SK-N-SH treated with all-trans-retinoic acid at 6 μM for 48 hours (cell line): ENCODE measurements around the gene MRPS33.
"Not testable (repeated sequence)": the region's sequence is repeated elsewhere in the genome, so short reads cannot be mapped to it uniquely, and the experiment has no call there.

Source experiments
- ATAC-seq: fragments of 200-7000 bp; cut with Tn5 transposase; 3 replicates; pipeline ENCODE4 v1.9.1; 2020; ENCODE audit warnings: mild to moderate bottlenecking, moderate library complexity
- ARNTL ChIP-seq: fragments of 450-650 bp; formaldehyde crosslinking; IDR thresholded peaks from 2 replicates; pipeline ENCODE4 v1.5.0; 2020; ENCODE audit warnings: low read depth, mild to moderate bottlenecking, moderate library complexity, borderline replicate concordance
- CSDC2 ChIP-seq: fragments of 250-450 bp; sonication (Bioruptor Pico); IDR thresholded peaks from 2 replicates; pipeline ENCODE4 v1.5.0; 2020; ENCODE audit warnings: mild to moderate bottlenecking, moderate library complexity
- ESRRG ChIP-seq: fragments of 250-450 bp; sonication (Bioruptor Pico); IDR thresholded peaks from 2 replicates; pipeline ENCODE4 v1.6.1; 2021; ENCODE audit warnings: mild to moderate bottlenecking
- GLIS3 ChIP-seq: fragments of 250-450 bp; sonication (Bioruptor Pico); IDR thresholded peaks from 2 replicates; pipeline ENCODE4 v1.5.0; 2020; ENCODE audit warnings: mild to moderate bottlenecking, moderate library complexity
- ISL1 ChIP-seq: fragments of 250-450 bp; sonication (Bioruptor Pico); IDR thresholded peaks from 2 replicates; pipeline ENCODE4 v2.1.2; 2022; ENCODE audit warnings: mild to moderate bottlenecking, moderate library complexity
- OSR1 ChIP-seq: fragments of 250-450 bp; sonication (Bioruptor Pico); IDR thresholded peaks from 2 replicates; pipeline ENCODE4 v1.8.0; 2022; ENCODE audit warnings: moderate library complexity, mild to moderate bottlenecking, inconsistent platforms
- PPARA ChIP-seq: fragments of 250-450 bp; sonication (Bioruptor Pico); IDR thresholded peaks from 2 replicates; pipeline ENCODE4 v1.5.0; 2020; ENCODE audit warnings: mild to moderate bottlenecking, borderline replicate concordance
- RARB ChIP-seq: fragments of 250-450 bp; sonication (Bioruptor Pico); IDR thresholded peaks from 2 replicates; pipeline ENCODE4 v1.8.0; 2021; ENCODE audit warnings: mild to moderate bottlenecking, moderate library complexity
- SNAI2 ChIP-seq: fragments of 250-450 bp; sonication (Bioruptor Pico); IDR thresholded peaks from 2 replicates; pipeline ENCODE4 v1.5.0; 2020; ENCODE audit warnings: mild to moderate bottlenecking, moderate library complexity
- TCF4 ChIP-seq: fragments of 250-450 bp; sonication (Bioruptor Pico); IDR thresholded peaks from 2 replicates; pipeline ENCODE4 v1.8.0; 2021; ENCODE audit warnings: mild to moderate bottlenecking, moderate library complexity, borderline replicate concordance
- TOX ChIP-seq: fragments of 250-450 bp; sonication (Bioruptor Pico); IDR thresholded peaks from 2 replicates; pipeline ENCODE4 v1.8.0; 2021; ENCODE audit warnings: mild to moderate bottlenecking, moderate library complexity, borderline replicate concordance
- ZC3H10 ChIP-seq: fragments of 250-450 bp; sonication (Bioruptor Pico); IDR thresholded peaks from 2 replicates; pipeline ENCODE4 v1.5.1; 2021; ENCODE audit warnings: mild to moderate bottlenecking, moderate library complexity
- ZFP3 ChIP-seq: fragments of 250-450 bp; sonication (Bioruptor Pico); IDR thresholded peaks from 2 replicates; pipeline ENCODE4 v1.5.0; 2020; ENCODE audit warnings: mild to moderate bottlenecking, moderate library complexity
- ZFP30 ChIP-seq: fragments of 450-650 bp; formaldehyde crosslinking; IDR thresholded peaks from 2 replicates; pipeline ENCODE4 v1.5.0; 2022; ENCODE audit warnings: mild to moderate bottlenecking, moderate library complexity
- ZNF565 ChIP-seq: fragments of 450-650 bp; formaldehyde crosslinking; conservative IDR thresholded peaks from 2 replicates; pipeline ENCODE4 v1.5.0; 2020; ENCODE audit warnings: low read depth, mild to moderate bottlenecking, moderate library complexity
- ZNF70 ChIP-seq: fragments of 450-650 bp; formaldehyde crosslinking; IDR thresholded peaks from 2 replicates; pipeline ENCODE4 v1.5.0; 2020; ENCODE audit warnings: mild to moderate bottlenecking, moderate library complexity
- ZNF8 ChIP-seq: fragments of 450-650 bp; formaldehyde crosslinking; IDR thresholded peaks from 2 replicates; pipeline ENCODE4 v1.5.0; 2020; ENCODE audit warnings: mild to moderate bottlenecking, moderate library complexity
- TF ChIP-seq, protein P1 (sequence below): fragments of 250-450 bp; sonication (Bioruptor Pico); IDR thresholded peaks from 2 replicates; pipeline ENCODE4 v1.5.1; 2020; ENCODE audit warnings: low read depth, mild to moderate bottlenecking, moderate library complexity
- TF ChIP-seq, protein P2 (sequence below): fragments of 250-450 bp; sonication (Bioruptor Pico); IDR thresholded peaks from 2 replicates; pipeline ENCODE4 v1.8.0; 2020; ENCODE audit warnings: mild to moderate bottlenecking, moderate library complexity, borderline replicate concordance
- TF ChIP-seq, protein P3 (sequence below): fragments of 250-450 bp; sonication (Bioruptor Pico); IDR thresholded peaks from 2 replicates; pipeline ENCODE4 v1.5.1; 2021; ENCODE audit warnings: mild to moderate bottlenecking, moderate library complexity
- TF ChIP-seq, protein P4 (sequence below): fragments of 250-450 bp; sonication (Bioruptor Pico); IDR thresholded peaks from 2 replicates; pipeline ENCODE4 v1.5.0; 2020; ENCODE audit warnings: mild to moderate bottlenecking, moderate library complexity
- TF ChIP-seq, protein P5 (sequence below): fragments of 250-450 bp; sonication (Bioruptor Pico); IDR thresholded peaks from 2 replicates; pipeline ENCODE4 v1.8.0; 2021; ENCODE audit warnings: low read depth, mild to moderate bottlenecking, moderate library complexity, borderline replicate concordance

Gene MRPS33

DNA sequence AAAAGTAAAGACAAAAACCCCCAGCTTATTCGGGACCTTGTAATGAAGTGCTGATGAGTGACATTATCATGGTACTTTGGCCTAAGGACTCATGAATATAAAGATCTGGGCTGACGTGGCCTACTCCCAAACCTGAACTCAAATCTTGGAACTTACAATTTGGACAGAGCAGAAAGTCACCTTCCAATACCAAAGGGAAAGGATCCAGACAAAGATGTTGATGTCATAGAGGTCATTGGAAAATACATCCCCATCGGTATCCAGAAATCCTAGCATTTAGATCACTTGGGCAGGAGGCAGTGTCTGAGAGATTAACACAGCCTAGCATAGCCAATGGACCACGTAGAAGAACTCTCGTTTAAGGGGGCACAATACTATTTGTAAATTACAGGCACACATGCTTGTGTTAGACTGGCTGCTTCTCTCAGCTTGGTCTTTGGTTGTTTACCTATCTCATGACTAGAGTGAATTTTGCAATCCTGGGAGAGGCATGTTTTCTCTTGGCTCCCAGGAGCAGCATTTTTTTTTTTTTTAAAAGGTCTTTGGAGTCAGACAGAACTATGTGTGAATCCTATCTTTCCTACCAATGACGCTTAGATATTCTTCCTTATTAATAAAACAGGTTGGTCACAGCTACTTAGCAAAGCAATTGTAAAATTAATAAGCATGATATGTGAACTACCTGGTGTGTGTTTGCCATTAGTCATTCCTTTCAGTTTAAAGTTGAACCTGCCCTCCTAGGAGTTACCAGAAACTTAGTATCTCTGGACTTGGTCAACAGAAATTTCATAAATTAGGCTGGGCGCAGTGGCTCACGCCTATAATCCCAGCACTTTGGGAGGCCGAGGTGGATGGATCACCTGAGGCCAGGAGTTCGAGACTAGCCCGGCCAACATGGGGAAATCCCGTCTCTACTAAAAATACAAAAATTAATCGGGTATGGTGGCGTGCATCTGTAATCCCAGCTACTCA, 27.8 kb upstream of the MRPS33 start:
- TF ChIP-seq, protein P1, sequence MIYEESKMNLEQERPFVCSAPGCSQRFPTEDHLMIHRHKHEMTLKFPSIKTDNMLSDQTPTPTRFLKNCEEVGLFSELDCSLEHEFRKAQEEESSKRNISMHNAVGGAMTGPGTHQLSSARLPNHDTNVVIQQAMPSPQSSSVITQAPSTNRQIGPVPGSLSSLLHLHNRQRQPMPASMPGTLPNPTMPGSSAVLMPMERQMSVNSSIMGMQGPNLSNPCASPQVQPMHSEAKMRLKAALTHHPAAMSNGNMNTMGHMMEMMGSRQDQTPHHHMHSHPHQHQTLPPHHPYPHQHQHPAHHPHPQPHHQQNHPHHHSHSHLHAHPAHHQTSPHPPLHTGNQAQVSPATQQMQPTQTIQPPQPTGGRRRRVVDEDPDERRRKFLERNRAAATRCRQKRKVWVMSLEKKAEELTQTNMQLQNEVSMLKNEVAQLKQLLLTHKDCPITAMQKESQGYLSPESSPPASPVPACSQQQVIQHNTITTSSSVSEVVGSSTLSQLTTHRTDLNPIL (CRISPR knock-in tag), result no peak
- TF ChIP-seq ISL1 (CRISPR knock-in tag), result no peak
- TF ChIP-seq, protein P2, sequence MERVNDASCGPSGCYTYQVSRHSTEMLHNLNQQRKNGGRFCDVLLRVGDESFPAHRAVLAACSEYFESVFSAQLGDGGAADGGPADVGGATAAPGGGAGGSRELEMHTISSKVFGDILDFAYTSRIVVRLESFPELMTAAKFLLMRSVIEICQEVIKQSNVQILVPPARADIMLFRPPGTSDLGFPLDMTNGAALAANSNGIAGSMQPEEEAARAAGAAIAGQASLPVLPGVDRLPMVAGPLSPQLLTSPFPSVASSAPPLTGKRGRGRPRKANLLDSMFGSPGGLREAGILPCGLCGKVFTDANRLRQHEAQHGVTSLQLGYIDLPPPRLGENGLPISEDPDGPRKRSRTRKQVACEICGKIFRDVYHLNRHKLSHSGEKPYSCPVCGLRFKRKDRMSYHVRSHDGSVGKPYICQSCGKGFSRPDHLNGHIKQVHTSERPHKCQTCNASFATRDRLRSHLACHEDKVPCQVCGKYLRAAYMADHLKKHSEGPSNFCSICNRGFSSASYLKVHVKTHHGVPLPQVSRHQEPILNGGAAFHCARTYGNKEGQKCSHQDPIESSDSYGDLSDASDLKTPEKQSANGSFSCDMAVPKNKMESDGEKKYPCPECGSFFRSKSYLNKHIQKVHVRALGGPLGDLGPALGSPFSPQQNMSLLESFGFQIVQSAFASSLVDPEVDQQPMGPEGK, result no peak
- no peak for TF ChIP-seq ESRRG (CRISPR knock-in tag)
- no peak for TF ChIP-seq ZFP3 (CRISPR knock-in tag)
- TF ChIP-seq GLIS3 (CRISPR knock-in tag), result no peak
- TF ChIP-seq ZNF565 (CRISPR knock-in tag), result no peak
- TF ChIP-seq, protein P3, sequence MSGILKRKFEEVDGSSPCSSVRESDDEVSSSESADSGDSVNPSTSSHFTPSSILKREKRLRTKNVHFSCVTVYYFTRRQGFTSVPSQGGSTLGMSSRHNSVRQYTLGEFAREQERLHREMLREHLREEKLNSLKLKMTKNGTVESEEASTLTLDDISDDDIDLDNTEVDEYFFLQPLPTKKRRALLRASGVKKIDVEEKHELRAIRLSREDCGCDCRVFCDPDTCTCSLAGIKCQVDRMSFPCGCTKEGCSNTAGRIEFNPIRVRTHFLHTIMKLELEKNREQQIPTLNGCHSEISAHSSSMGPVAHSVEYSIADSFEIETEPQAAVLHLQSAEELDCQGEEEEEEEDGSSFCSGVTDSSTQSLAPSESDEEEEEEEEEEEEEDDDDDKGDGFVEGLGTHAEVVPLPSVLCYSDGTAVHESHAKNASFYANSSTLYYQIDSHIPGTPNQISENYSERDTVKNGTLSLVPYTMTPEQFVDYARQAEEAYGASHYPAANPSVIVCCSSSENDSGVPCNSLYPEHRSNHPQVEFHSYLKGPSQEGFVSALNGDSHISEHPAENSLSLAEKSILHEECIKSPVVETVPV (CRISPR knock-in tag), result no peak
- TF ChIP-seq ZNF70, result no peak
- TF ChIP-seq ZFP30, result no peak
- no peak for TF ChIP-seq ZC3H10
- no peak for TF ChIP-seq SNAI2 (CRISPR knock-in tag)
- TF ChIP-seq, protein P4, sequence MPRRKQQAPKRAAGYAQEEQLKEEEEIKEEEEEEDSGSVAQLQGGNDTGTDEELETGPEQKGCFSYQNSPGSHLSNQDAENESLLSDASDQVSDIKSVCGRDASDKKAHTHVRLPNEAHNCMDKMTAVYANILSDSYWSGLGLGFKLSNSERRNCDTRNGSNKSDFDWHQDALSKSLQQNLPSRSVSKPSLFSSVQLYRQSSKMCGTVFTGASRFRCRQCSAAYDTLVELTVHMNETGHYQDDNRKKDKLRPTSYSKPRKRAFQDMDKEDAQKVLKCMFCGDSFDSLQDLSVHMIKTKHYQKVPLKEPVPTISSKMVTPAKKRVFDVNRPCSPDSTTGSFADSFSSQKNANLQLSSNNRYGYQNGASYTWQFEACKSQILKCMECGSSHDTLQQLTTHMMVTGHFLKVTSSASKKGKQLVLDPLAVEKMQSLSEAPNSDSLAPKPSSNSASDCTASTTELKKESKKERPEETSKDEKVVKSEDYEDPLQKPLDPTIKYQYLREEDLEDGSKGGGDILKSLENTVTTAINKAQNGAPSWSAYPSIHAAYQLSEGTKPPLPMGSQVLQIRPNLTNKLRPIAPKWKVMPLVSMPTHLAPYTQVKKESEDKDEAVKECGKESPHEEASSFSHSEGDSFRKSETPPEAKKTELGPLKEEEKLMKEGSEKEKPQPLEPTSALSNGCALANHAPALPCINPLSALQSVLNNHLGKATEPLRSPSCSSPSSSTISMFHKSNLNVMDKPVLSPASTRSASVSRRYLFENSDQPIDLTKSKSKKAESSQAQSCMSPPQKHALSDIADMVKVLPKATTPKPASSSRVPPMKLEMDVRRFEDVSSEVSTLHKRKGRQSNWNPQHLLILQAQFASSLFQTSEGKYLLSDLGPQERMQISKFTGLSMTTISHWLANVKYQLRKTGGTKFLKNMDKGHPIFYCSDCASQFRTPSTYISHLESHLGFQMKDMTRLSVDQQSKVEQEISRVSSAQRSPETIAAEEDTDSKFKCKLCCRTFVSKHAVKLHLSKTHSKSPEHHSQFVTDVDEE (CRISPR knock-in tag), result no peak
- TF ChIP-seq CSDC2 (CRISPR knock-in tag), result no peak
- no peak for TF ChIP-seq TCF4
- ATAC-seq, result no peak

DNA sequence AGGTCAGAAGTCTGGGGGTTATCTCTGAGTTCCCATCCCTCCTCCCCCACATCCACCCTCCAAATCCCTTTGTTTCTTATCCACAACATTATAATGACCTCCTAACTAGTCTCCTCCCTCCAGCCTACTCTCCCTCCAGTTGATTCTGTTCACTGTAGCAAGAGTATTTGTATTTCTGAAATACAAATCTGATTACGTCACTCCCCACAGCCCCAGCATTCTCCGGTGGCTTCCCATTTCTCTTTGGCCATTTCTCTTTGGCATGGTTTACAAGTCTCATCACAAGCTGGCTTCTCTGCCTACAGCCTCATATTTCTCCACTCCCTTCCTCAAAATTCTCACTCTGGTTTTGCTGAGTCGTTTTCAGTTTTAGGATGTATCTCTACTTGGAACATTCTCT, 24.6 kb upstream of the MRPS33 start:
- ATAC-seq, result no peak
- TF ChIP-seq ZNF565 (CRISPR knock-in tag) (no peak), RARB (CRISPR knock-in tag) (no peak), ARNTL (CRISPR knock-in tag) (no peak), ZC3H10 (no peak), ESRRG (CRISPR knock-in tag) (no peak), SNAI2 (CRISPR knock-in tag) (no peak), ISL1 (CRISPR knock-in tag) (no peak), OSR1 (CRISPR knock-in tag) (no peak), ZNF70 (no peak), ZNF8 (CRISPR knock-in tag) (no peak), CSDC2 (CRISPR knock-in tag) (no peak), PPARA (CRISPR knock-in tag) (no peak), ZFP3 (CRISPR knock-in tag) (no peak), TCF4 (no peak), GLIS3 (CRISPR knock-in tag) (no peak), TOX (CRISPR knock-in tag) (no peak)
- TF ChIP-seq, protein P4 (CRISPR knock-in tag), result no peak
- TF ChIP-seq, protein P2, result no peak
- TF ChIP-seq, protein P1 (CRISPR knock-in tag), result no peak
- TF ChIP-seq, protein P5, sequence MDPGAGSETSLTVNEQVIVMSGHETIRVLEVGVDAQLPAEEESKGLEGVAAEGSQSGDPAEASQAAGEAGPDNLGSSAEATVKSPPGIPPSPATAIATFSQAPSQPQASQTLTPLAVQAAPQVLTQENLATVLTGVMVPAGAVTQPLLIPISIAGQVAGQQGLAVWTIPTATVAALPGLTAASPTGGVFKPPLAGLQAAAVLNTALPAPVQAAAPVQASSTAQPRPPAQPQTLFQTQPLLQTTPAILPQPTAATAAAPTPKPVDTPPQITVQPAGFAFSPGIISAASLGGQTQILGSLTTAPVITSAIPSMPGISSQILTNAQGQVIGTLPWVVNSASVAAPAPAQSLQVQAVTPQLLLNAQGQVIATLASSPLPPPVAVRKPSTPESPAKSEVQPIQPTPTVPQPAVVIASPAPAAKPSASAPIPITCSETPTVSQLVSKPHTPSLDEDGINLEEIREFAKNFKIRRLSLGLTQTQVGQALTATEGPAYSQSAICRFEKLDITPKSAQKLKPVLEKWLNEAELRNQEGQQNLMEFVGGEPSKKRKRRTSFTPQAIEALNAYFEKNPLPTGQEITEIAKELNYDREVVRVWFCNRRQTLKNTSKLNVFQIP (CRISPR knock-in tag), result no peak

DNA sequence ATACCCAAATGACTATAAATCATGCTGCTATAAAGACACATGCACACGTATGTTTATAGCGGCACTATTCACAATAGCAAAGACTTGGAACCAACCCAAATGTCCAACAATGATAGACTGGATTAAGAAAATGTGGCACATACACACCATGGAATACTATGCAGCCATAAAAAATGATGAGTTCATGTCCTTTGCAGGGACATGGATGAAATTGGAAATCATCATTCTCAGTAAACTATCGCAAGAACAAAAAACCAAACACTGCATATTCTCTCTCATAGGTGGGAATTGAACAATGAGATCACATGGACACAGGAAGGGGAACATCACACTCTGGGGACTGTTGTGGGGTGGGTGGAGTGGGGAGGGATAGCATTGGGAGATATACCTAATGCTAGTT, 23.3 kb upstream of the MRPS33 start:
- ATAC-seq, result not testable (repeated sequence)
